NCI-H524 (cell line): ENCODE results near the gene CCL5.

Experiments used
- DNase-seq, 2 experiments: peaks; one replicate each; lab custom pipeline; 2025; lab: John Stamatoyannopoulos, UW

CCL5 gene

DNA sequence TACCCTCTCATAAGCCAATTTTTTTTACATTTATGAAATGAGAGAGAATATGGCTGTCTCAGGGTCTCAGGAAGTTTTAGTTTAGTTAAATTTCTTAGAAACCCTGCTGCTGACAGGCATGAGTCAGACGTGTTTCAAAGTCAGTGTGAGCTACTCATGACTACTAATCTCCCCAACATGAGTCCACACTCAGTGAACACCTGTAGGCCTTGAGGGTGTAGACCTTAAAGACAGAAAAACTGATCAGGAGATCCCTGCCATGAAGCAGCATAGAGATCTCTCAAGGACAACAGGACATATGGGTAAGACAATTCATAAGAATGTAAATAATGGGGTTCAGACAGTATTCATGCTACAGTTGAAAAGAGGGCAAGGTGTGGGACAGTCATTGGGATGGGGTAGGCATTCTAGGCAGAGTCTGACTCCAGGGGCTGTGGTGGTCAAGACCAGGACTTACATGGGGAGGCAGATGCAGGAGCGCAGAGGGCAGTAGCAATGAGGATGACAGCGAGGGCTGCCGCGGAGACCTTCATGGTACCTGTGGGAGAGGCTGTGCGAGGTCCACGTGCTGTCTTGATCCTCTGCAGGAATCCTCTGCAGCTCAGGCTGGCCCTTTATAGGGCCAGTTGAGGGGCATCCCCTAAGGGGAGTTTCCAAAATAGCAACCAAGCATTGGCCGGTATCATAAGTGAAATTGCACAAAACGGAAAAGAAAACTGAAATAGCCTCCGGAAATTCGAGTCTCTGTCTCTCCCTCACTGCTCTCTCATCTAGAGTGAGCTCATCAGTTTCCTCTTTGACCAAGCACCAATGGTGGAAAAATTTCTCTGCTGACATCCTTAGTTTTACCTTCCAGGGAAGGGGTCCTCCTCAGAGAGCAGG is at the start of gene CCL5:
TSS of gene CCL5 (minus strand) at position 588 of the 882 bp plus-strand sequence.
- no peak for DNase-seq

DNA sequence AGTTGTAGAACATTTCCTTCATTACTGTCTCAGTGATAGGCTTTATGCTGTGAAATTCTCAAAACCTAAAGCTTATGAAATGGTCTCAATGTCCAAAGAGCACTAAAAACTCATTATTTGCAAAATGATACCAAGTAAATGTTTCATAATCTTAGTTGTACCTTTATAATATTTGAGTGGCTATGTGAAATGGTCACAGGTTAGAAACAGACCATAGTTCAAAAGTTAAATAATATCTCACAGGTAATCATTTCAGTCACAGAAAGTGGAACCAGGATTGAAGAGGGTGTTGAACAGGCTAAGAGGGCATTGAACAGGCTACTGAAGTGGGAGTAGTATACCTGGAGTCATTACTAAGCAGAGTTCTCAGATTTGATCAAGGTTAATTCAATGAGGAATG is 47.6 kb upstream of the CCL5 start:
- DNase-seq: no peak

DNA sequence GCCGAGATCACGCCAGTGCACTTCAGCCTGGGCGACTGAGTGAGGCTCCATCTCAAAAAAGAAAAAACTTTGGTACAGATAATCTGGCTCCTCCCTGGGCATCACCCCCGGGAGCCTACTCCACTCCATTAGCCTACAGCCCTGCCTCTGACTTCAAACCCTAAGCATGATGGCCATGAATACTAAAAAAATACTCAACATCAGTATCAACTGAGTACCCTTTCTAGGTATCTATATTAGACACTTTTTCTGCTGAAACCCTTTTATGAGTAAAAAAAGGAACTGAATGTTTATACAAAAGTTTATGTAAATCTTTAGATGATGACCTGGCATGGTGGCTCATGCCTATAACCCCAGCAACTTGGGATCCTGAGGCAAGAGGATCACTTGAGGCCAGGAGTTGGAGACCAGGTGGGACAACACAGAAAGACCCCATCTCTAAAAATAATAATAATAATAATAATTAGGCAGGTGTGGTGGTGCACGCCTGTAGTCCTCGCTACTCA is 43.5 kb upstream of the CCL5 start:
- DNase-seq: no peak

DNA sequence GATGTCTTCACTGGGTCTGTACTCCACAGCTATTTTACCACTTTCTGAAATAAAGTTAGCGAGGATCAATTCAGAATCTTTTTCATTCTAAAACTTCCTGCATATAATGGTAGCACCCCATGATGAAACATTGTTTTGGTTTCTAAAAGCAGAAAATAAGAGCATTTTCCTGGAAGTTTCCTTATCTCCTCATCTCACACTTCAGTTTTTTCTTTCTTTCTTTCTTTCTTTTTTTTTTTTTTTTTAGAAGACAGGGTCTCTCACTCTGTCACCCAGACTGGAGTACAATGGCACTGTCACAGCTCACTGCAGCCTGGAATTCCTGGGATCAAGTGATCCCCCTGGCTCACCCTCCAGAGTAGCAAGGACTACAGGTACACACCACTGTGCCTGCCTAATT is 40.1 kb upstream of the CCL5 start:
- DNase-seq: no peak

DNA sequence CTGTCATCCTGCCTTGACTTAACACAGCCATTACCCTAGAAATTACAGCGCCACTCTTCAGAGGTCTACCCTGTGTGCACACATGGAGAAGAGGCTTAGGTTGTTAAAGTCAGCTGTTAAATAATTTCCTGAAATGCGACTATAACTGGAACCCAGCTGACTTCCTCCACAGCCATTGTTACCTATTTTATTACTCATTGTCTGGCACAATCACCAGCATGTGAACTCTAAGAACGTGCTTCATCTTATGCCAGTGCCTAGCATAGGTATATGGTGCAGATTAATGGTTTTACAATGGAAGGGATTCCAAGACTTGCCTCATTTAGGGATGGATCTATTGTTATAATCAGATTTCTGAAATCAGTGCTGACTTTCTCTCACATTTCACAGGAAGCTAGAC is 38.5 kb upstream of the CCL5 start:
- no peak for DNase-seq

DNA sequence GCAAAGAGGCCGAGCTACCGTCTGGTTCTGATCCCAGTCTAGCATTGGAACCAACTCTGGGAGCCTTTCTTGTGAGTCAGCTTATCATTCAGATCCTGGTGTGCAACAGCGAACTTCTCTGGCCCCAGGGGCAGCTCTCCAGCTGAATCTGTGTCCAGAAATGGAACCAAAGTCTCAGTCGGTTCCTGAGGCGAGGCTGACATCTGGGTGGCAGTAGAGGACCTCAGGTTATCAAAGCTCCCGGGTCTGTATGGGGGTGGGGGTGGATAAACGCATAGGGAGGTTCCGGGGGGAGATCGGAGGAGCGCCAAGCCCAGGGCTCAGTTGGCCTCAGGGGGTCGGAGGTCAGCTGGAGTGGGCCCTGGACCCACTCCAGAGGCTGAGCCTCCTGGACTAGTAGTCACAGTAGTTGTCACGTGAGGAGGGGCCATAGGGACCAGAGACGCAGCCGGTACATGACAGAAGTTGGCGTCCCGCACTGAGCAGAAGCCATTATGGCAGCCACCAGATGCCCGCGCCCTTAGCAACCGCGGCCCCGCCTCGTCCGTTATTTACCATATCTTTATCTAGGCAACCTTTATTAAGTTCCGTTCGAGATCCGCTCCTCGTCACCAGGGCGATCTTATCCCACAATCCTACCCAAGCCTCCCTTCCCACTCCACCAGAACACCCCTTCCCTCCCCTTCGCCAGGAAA is 37.5 kb upstream of the CCL5 start:
- no peak for DNase-seq

DNA sequence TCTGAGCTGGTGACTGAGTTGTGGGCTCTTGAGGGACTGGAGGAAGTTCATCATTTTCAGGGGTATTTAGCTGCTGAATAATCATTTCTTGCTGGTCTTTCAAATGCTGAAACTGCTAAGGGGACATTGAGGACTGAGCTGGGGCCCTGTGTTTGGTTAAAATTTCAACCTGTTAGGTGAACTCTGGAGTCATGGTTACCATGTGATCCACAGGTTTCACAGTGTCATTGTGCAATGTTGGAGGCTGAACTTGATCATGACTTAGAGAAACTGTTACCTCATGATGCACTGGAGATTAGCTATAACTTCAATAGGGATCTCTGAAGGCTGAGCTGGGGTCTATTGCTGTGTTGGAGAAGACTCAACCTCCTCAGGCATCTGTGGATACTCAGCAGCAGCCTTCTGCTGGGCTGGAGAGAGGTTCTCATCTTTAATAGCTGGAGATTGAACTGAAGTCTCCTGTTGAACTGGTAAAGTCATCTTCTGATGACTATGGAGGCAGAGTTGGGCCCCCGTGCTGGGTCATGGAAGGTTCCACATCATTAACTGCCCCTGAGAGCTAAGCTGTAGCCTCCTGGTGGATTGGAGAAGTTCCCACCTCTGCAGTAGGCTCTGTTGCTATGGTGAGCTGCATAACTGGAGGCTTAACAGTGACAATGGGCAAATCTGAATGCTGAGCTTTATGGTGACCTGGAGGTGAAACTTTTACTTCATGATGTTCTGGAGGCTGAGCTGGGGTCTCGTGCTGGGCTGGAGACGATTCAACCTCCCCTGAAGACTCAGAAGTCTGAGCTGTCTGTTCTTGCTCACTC is 35.2 kb upstream of the CCL5 start:
- DNase-seq: no peak

DNA sequence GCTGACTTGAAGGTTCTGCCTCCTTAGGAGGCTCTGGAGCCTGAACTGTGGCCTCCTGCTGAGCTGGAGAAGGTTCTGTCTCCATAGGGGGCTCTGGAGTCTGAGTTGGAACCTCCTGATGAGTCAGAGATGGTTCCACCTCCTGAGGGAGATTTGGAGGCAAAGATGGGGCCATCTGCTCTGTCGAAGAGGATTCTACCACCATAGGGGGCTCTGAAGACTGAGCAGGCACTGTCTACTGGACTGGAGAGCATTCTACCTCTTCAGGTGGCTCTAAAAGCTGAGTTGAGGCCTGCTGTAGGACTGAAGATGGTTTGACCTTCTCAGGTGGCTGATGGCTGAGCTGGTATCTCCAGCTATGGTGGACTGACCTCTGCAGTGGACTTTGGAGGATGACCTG is 34.2 kb upstream of the CCL5 start:
- DNase-seq: no peak

DNA sequence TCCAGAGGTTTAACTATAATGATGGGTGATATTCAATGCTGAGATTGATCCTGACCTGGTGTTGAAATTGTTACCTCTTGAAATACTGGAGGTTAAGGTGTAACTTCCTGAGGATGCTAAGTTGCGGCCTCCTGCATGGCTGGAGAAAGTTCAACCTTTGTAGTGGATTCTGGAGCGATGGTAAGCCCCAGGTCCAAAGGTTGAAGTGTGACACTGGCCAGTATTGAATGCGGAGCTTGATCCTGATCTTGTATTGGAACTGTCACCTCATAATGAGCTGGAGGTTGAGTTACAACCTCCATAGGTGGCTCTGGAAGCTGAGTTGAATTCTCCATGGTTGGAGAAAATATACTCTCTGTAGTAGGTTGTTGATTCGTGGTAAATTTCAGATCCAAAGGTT is 33.4 kb upstream of the CCL5 start:
- DNase-seq: no peak

DNA sequence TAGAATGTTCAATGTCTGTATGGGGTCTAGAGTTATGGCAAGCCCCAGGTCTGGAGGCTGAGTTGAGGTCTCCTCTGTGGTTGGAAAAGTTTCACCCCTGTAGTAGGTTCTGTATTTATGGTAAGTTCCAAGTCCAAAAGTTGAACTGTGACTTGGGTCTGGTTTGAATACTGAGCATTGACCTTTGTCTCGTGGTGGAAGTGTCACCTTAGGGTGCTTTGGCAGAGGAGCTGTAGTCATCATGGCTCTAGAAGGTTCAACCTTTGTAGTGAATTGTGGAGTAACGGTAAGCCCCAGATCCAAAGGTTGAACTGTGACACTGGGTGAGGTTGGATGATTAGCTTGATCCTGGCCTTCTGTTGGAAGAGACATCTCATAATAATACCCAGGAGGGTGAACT is 32.8 kb upstream of the CCL5 start:
- DNase-seq: no peak

DNA sequence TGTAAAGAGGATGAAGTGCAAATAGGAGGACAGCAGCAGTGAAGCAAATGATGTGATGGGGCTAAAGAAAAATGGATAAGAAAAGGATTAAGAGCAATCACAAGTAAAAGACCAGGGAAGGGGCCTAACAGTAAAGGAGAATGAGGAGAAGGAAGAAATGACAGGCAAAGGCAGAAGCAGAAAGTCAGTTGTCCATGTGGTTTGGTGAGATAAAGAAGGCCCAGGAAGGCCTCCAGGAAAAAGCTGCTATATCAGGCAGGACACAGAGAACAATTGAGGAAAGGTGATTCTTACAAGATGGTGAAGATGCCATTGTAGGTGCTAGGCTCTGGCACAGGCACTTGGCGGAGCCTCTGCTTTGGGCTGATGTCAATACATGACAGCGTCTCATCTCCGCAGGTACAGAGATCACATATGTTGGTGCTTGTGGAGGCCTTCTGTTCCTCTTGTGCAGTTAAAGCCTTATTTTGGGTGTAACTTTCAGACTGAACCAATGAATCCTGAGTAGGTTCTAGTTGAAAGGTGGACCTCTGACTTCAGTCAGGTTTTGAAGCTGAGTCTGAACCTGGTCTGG is 32.3 kb upstream of the CCL5 start:
- no peak for DNase-seq

DNA sequence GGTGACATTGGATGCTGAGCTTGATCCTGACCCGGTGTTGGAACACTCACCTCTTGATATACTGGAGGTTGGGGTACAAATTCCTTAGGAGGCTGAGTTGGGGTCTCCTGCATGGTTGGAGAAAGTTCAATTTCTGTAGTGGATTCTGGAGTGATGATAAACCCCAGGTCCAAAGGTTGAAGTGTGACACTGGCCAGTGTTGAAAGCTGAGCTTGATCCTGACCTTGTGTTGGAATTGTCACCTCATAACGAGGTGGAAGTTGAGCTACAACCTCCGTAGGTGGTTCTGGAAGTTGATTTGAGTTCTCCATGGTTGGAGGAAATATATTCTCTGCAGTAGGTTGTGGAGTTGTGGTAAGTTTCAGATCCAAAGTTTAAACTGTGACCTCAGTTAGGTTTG is 29.2 kb upstream of the CCL5 start:
- DNase-seq: no peak

DNA sequence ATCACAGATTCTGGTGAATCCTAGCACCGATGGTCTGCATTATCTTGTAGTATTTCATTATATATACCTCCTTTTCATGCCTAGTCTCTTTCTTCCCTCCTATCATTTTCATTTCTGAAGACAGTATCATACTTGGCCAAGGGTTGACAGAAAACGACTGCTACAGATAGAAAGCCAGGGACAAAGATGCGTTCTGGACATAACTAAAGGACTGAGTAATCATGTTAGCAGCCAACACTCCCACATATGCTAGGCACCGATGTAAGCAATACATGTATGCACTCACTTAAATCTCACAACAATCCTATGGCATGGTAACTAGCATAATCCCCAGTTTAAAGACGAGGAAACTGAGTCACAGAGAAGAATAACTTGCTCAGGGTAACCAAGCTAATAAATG is 27.5 kb upstream of the CCL5 start:
- no peak for DNase-seq

DNA sequence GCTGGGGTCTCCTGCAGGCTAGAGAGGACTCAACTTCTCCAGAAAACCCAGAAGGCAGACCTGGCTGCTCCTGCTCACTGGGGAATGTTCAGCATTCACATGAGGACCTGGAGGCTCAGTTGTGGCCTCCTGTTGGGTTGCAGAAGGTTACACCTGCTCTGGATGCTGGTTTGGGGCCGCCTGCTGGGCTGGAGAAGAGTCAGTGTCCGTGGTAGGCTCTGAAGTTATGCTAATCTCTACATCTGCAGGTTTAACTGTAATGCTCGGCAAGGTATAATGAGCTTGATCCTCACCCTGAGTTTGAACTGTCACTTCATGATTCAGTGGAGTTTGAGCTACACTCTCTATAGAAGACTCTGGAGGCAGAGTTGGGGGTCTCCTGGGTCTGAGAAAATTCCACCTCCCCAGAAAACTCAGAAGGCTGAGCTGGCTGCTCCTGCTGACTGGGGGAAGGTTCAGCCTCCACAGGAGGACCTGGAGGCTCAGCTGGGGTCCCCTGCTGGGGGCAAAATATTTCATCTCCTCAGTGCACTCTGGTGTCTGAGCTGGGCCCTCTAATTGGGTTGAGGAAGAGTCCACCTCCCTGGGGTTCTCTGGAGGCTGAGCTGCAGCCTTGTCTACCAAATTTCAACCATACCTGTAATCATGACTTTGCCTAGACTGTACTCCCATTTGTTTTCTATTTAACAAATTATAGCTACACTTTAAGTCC is 26.9 kb upstream of the CCL5 start:
- DNase-seq: no peak

DNA sequence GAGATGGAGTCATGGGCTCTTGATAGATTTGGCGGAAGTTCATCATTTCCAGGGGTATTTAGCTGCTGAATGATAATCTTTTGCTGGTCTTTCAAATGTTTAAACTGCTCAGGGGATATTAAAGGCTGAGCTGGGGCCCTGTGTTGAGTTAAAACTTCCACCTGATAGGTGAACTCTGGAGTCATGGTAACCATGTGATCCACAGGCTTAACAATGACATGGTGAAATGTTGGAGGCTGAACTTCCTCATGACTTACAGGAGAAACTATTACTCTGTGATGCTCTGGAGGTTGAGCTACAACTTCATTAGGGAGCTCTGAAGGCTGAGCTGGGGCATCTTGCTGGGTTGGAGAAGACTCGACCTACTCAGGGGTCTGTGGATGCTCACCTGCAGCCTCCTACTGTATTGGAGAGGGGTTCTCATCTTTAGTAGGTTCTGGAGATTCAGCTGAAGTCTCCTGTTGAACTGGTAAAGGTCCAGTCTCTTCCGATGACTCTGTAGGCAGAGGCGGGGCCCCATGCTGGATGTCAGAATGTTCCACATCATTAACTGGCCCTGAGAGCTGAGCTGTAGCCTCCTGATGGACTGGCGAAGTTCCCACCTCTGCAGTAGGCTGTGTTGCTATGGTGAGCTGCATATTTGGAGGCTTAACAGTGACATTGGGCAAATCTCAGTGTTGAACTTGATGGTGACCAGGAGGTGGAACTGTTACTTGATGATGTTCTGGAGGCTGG is 26.2 kb upstream of the CCL5 start:
- no peak for DNase-seq

DNA sequence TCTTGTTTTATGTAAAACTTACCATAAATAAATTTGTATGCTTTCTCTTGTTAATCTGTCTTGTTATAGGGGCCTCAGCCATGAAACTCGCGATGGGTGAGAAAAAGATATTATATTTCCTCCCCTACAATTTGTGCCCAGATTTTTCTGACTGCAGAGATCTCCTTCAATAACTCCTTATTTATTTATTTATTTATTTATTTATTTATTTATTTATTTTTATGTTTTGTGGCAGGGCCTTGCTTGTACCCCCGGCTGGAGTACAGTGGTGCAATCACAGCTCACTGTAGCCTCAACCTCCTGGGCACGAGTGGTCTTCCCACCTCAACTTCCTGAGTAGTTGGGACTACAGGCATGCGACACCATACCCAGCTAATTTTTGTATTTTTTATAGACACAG is 23.3 kb upstream of the CCL5 start:
- DNase-seq: no peak

DNA sequence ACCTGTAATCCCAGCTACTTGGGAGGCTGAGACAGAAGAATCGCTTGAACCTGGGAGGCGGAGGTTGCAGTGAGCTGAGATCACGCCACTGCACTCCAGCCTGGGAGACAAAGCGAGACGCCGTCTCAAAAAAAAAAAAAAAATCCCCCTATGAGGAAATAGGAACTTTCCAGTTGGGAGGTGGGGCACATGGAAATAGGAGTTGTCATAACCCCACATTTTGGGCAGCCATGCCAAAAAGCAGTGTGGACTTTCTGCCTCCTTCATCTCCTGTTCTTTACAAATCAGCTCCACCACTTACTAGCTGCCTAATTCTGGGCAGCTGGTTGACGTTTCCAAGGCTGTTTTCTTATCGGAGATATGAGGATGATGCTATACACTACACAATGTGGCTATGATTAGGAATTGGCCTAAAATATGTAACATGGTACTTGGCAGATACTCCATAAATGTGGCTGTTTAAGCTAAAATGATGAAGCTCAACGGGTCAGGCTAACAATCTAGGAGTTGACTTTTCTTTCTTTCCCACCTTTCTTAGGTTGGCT is 21.5 kb upstream of the CCL5 start:
- no peak for DNase-seq

DNA sequence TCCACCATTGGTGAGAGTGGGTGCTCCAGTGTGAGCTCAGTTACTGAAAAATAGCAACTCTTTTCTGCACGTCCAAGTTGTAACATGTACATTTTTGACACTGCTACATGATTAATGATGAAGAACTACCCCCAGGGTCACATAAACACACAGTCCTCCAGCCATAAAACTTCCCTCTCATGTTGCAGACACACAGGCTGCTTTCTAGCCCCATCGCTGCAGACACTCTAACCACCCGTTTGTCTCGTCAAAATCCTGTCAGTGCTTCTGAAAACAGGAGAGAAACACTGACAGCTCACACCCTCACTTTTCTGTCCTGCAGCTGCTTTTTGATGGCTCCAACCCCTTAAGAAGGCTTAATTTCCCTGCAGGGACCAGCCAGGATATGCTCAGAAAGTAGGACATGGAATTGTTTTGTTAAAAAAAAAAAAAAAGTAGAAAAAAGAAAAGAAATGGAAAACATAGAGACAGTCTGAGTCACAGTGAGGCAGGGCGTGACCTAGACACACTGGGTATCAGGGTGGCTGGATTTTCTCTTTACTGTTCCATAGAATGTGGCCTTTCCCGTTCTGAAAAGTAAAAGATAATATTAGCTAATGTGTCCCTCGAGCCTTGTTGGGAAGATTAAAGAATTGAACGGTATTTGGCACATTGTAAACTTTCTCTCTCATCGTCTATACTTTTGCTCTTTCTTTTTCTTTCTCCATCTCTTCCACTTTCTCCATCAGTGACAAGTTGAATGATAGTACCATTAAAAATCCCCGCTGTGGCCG is 20.7 kb upstream of the CCL5 start:
- DNase-seq: no peak

DNA sequence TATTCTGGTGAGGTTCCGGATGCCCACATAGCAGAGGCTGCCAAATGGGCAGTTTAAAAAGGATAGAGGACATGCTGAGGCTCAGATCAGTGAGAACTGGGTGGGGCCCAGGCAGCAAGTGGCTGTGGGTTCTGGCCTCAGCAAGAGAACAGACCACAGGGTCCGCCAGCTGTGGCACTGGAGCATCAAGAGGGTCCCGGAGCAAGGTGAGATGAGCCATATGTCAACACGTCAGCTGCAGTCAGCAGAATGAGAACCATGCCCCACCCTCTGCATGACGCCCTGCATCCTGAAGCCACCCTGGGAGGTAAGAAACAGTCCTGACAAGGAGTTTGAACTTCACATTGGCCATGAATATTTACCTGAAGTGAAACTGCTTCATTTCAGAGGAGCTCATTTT is 20.1 kb upstream of the CCL5 start:
- DNase-seq: peak in 1 of 2 experiments; percentile 7
